Subcutaneous abdominal adipose tissue (tissue), 5 donors: Measurements from ENCODE around the gene HNRNPA1.

ENCODE experiments used
- H3K27ac ChIP-seq: one replicate; pipeline ENCODE4 v1.7.0; 2013; ENCODE audit warnings: low read depth, mild to moderate bottlenecking, inconsistent platforms, low read length, moderate library complexity
- H3K27me3 ChIP-seq, 5 donors: one replicate each; pipeline ENCODE4 v1.7.0; 2013; ENCODE audit warnings: low read length in 5 of 5, inconsistent platforms in 1 of 5; ENCODE audit not compliant: control insufficient read depth in 5 of 5, insufficient read depth in 4 of 5
- H3K36me3 ChIP-seq, 5 donors: one replicate each; pipeline ENCODE4 v1.7.0; 2013; ENCODE audit warnings: low read length in 5 of 5; ENCODE audit not compliant: control insufficient read depth in 5 of 5, insufficient read depth in 5 of 5
- H3K4me1 ChIP-seq, 5 donors: one replicate each; pipeline ENCODE4 v1.7.0; 2013; ENCODE audit warnings: low read length in 5 of 5, mild to moderate bottlenecking in 3 of 5, moderate library complexity in 1 of 5; ENCODE audit not compliant: control insufficient read depth in 5 of 5, insufficient read depth in 5 of 5
- H3K4me3 ChIP-seq, 5 donors: one replicate each; pipeline ENCODE4 v1.7.0; 2013; ENCODE audit warnings: low read length in 5 of 5, low read depth in 1 of 5
- H3K9ac ChIP-seq, 5 donors: one replicate each; pipeline ENCODE4 v1.7.0; 2013; ENCODE audit warnings: low read length in 5 of 5, mild to moderate bottlenecking in 4 of 5, moderate library complexity in 3 of 5
- H3K9me3 ChIP-seq, 5 donors: one replicate each; pipeline ENCODE4 v1.7.0; 2013; ENCODE audit warnings: low read length in 5 of 5; ENCODE audit not compliant: control insufficient read depth in 5 of 5
- donor health status: healthy.
- donor health status: healthy.
- donor health status: healthy.
- donor health status: healthy.
- donor health status: healthy.

Gene HNRNPA1

DNA sequence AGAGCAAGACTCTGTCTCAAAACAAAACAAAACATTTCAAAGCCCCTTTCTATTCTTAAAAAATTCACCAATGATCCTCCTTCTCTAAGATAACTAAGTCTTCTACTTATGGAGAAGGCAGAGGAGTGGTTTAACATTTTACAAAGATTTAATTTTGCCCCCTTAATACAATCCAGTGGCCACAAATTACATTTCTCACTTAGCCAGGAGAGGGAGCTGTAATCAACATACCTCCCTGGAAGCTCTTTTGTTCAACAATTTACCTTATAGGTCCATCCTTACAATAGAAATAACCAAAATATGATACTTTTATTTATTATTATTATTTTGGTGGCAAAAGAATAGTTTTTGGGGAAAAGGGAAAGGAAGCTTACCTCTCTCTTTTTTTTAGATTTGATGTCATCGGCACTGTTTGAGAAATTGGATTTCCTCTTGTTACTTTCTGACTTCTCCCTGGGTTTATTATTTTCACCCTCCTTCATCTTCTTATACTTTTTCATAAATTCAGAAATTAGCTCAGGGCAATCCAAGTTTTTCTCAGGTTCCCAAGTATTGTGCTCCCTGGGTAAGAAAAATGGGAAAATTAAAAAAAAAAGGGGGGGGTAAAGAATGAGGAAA is 28.8 kb upstream of the HNRNPA1 start:
- Histone ChIP-seq H3K36me3 (peaks cover 10 to 33% (median 28%) of the 10 kb centered on the region in 5 donors), H3K4me1 (no peaks in the 10 kb centered on the region), H3K4me3 (no peak overlapping the region), H3K27me3 (no peaks in the 10 kb centered on the region), H3K9ac (no peak overlapping the region), H3K9me3 (no peaks in the 10 kb centered on the region), H3K27ac (no peak overlapping the region)

DNA sequence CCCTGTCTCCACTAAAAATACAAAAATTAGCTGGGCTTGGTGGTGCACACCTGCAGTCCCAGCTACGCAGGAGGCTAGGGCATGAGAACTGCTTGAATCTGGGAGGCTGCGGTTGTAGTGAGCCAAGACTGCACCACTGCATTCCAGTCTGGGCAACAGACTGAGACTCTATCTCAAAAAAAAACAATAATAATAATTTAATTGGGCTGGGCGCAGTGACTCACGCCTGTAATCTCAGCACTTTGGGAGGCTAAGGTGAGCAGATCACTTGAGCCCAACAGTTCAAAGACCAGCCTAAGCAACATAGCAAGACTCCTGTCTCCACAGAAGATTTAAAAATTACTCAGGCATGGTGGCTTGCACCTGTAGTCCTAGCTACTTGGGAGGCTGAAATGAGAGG is 27.3 kb upstream of the HNRNPA1 start:
- H3K36me3 ChIP-seq = peaks cover 11 to 38% (median 30%) of the 10 kb centered on the region in 5 donors
- H3K27me3 ChIP-seq = no peaks in the 10 kb centered on the region
- no peak overlapping the region for H3K4me3 ChIP-seq
- no peaks in the 10 kb centered on the region for H3K9me3 ChIP-seq
- no peak overlapping the region for H3K9ac ChIP-seq
- peaks cover 0 to under 1% (median 0%) of the 10 kb centered on the region in 5 donors for H3K4me1 ChIP-seq
- H3K27ac ChIP-seq = no peak overlapping the region

DNA sequence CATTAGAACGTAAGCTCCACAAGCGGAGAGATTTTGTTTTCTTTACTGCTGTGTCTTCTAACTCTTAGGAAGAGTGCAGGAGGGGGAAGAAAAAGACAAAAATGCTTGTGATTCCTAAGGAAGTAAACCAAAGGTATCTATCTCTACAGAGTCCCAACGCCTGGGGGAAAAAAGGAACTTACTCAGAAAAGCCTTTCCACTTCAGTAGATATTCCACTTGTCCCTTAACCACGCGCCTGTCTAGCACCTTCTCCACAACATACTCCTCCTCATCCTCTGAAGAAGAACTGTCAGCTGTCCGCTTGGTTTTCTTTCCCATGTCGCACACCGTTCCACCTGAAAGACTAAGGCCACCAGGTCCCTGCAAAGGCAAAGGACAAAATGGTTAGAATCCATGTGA is 23.2 kb upstream of the HNRNPA1 start:
- H3K9ac ChIP-seq = no peak overlapping the region
- no peak overlapping the region for H3K27ac ChIP-seq
- no peak overlapping the region for H3K4me3 ChIP-seq
- H3K36me3 ChIP-seq = peaks cover 11 to 25% (median 24%) of the 10 kb centered on the region in 5 donors
- peaks cover 4 to 36% (median 27%) of the 10 kb centered on the region in 5 donors for H3K4me1 ChIP-seq
- H3K9me3 ChIP-seq = no peaks in the 10 kb centered on the region
- no peaks in the 10 kb centered on the region for H3K27me3 ChIP-seq

DNA sequence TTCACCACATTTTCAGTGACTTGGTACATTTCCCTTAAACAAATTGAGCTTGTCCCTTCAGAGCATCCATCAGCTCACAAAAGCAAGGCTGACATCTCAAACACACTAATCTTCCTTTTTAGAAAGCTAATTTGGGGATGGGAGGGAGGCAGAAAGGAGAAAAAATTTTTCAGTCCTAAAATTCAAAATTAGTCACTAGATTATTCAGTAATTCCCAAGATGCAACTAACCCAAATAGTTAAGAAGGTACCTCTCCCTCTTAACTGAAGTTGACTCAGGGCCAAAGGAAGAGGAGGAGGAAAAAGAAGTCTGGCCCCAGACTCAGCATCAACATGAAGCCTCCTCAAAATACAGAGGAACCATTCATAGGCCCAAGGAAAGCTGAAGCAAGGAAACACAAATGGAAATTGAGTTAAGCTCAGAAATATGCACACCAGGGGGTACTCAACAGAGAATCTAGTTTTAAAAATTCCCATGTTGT is 22.3 kb upstream of the HNRNPA1 start:
- H3K9ac ChIP-seq = no peak overlapping the region
- H3K9me3 ChIP-seq = no peaks in the 10 kb centered on the region
- no peak overlapping the region for H3K4me3 ChIP-seq
- no peak overlapping the region for H3K27ac ChIP-seq
- H3K36me3 ChIP-seq = peaks cover 11 to 25% (median 24%) of the 10 kb centered on the region in 5 donors
- peaks cover 7 to 41% (median 27%) of the 10 kb centered on the region in 5 donors for H3K4me1 ChIP-seq
- no peaks in the 10 kb centered on the region for H3K27me3 ChIP-seq

DNA sequence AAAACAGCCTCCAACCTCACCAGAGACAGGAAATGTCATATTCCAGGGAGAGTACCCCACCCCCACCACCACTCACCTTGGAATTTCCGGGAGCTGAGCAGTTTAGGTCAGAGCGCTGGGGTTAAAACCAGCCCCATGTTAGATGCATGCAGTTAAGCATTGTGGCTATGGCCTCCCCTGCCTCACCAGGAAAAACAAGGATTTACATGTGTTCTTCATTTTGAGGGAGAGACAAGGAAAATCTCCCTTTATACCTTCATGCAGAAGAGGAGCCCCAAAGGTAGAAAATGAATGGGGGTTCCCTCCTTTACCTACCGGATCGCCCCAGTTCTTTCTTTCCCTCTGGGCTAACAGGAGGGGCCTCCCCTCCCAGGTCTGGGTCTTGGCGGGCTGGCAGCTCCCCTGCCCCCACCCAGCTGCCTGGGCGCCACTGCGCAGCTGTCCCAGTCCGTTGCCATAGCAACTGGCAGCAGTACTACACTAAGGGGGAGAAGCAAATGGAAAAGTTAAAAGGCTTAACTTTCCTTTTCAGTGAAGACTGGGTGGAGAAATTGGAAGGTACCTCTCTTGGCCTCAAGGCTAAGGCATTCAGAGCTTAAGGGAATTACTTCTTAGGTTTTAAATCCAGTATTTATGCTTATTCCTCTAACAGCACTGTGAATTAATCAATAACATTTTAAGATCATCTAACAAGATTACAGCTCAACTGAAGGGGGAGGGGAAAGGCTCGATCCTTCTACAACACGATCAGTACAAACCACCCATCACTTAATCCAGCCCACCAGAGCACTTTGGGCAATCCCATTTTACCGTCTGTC is 21.1 kb upstream of the HNRNPA1 start:
- Histone ChIP-seq H3K9me3 (no peaks in the 10 kb centered on the region), H3K27me3 (no peaks in the 10 kb centered on the region), H3K4me3 (peak overlapping the region; percentile 6 to 67 (median 63)), H3K36me3 (peaks cover 11 to 24% (median 20%) of the 10 kb centered on the region in 5 donors), H3K27ac (peak overlapping the region; percentile 14), H3K9ac (peak overlapping the region in 4 of 5 donors; percentile 26 to 60 (median 55)), H3K4me1 (peaks cover 7 to 41% (median 27%) of the 10 kb centered on the region in 5 donors)

DNA sequence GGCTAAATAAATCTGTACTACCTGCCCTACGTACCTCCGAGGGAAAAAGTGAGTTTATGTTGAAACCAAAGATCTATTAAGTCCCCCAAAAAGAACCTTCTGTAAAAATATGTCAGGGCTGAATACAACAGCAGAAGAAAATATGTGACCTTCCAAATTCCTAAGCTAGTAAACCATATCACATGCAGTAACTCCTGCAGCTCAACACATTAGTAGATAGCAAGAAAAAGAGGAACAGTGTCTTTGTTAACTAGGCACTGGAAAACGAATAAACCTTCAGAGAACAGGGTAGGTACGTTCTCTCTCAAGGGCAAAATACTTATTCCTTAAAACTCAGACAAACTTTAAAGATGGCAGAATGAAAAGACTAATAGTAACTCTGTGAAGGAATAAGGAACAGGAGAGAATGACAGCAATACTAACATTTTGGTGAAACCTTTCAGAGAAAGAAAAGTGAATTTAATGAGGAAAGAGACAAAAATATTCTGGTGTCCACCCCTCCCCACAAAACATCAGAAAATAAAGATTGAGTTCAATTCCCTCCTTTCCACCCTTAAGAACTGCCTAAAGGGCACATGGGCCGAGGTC is 18.6 kb upstream of the HNRNPA1 start:
- Histone ChIP-seq H3K27ac (peak overlapping the region; percentile 65), H3K9ac (peak overlapping the region in 1 of 5 donors; percentile 45), H3K27me3 (no peaks in the 10 kb centered on the region), H3K36me3 (peaks cover 4 to 7% (median 6%) of the 10 kb centered on the region in 5 donors), H3K9me3 (no peaks in the 10 kb centered on the region), H3K4me1 (peaks cover 7 to 41% (median 27%) of the 10 kb centered on the region in 5 donors), H3K4me3 (no peak overlapping the region)

DNA sequence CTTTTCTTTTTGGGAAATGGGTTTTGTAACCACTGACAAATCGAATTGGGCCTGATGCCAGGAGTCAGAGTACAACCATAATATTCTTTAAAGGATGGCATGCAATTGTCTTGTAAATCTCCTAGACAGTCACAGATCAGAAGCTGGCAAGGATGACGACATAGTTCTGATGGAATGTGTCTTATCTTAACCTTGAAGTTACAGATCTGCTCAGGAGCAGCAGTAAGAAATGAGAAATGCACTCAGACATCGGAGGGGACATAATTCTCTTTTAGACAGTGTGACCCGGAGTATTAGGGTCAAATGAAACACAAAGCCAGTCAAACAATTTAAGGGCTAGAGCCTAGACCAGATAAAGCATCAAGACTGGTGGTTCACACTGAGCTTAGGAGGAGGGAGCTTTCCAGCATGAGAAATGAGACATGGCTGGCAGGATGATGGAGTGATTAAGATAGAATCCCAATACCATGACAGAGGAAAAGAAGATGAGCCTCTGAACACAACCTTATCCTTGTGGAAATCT is 18.1 kb upstream of the HNRNPA1 start:
- Histone ChIP-seq H3K9ac (no peak overlapping the region), H3K4me1 (peaks cover 7 to 41% (median 27%) of the 10 kb centered on the region in 5 donors), H3K27me3 (no peaks in the 10 kb centered on the region), H3K27ac (no peak overlapping the region), H3K36me3 (peaks cover 0 to 1% (median under 1%) of the 10 kb centered on the region in 5 donors), H3K9me3 (no peaks in the 10 kb centered on the region), H3K4me3 (no peak overlapping the region)

DNA sequence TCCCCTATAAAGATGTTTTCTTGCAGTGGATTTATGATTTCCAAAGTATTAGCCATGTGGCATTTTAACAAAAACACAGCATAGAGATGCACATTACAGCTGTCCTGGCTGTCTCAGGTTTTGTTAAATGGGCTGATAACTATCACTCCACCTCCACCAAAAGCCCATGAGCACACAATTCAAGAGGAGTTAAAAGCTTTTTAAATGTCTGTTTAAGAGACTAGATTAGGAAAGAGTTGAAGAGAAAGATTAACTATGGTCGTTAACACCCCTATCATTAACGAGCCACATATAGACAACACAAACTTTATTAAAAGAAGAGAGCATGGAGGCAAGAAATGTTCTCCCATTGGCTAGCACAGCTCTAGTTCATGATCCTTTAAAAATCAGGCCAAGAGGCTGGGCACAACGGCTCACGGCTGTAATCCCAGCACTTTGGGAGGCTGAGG is 15.1 kb upstream of the HNRNPA1 start:
- H3K9me3 ChIP-seq = no peaks in the 10 kb centered on the region
- H3K36me3 ChIP-seq = no peaks in the 10 kb centered on the region
- H3K27ac ChIP-seq = no peak overlapping the region
- H3K9ac ChIP-seq = no peak overlapping the region
- H3K4me1 ChIP-seq = peaks cover 7 to 19% (median 12%) of the 10 kb centered on the region in 5 donors
- H3K4me3 ChIP-seq = no peak overlapping the region
- H3K27me3 ChIP-seq = no peaks in the 10 kb centered on the region

DNA sequence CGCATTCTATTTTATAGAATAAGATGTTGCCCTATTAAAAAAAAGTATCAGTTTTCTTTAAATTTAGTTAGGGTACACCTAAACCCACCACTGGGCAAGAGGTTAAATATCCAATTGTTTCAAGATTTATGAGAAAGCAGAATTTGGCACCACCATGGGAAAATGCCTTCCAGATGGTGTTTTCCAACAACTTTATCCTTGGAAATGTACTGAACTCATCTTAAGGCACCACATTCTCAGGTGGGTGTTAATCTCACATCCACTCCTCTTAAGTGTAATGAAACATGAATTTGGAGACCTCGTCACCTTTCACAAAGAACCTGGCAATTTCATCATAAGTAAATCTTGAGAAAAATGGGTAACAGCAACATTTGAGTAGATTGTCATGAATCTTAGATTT is 13.7 kb upstream of the HNRNPA1 start:
- Histone ChIP-seq H3K9ac (no peak overlapping the region), H3K9me3 (no peaks in the 10 kb centered on the region), H3K4me3 (no peak overlapping the region), H3K36me3 (no peaks in the 10 kb centered on the region), H3K27ac (no peak overlapping the region), H3K27me3 (no peaks in the 10 kb centered on the region), H3K4me1 (peaks cover 3 to 10% (median 4%) of the 10 kb centered on the region in 5 donors)
